ENCODE measurements around the gene GALNT17. TPM values are rescaled to one million over a fixed set of nuclear protein-coding genes. Genes with fewer than 3 reads are reported as not detected.

GALNT17 gene
- total RNA-seq, 2 donors from 2014 or later = not detected

DNA sequence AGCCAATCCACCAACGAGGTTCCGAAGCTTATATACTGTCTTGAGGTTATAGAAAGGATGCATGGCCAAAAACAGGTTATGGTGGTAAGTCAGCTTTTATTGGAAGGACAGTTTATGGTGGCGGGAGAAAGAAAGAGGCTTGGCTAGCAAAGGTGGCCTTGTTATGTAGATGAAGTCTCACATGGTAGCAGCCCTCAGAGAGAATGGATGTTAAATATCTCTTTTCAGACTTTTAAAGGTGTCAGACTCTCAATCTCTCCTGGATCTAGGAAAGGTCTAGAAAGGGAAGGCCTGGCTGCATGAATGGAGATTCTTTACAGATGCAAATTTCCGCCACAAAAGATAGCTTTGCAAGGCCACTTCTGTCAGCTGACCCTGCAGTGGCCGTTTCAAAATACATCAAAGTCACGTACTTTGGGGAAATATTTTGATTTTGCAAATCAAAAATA, 333.8 kb downstream of the GALNT17 start:
- H3K9me3 ChIP-seq (ENCODE audit: control insufficient read depth, low read length, poor library complexity, severe bottlenecking) = no peaks in the 10 kb centered on the region
- Mint-ChIP-seq H3K36me3 (ENCODE audit: low read depth) (no peaks in the 10 kb centered on the region), H3K4me3 (no peak overlapping the region), H3K4me1 (no peaks in the 10 kb centered on the region), H3K27me3 (no peaks in the 10 kb centered on the region), H3K27ac (no peak overlapping the region)
- ATAC-seq (no peak), DNase-seq (no peak)

DNA sequence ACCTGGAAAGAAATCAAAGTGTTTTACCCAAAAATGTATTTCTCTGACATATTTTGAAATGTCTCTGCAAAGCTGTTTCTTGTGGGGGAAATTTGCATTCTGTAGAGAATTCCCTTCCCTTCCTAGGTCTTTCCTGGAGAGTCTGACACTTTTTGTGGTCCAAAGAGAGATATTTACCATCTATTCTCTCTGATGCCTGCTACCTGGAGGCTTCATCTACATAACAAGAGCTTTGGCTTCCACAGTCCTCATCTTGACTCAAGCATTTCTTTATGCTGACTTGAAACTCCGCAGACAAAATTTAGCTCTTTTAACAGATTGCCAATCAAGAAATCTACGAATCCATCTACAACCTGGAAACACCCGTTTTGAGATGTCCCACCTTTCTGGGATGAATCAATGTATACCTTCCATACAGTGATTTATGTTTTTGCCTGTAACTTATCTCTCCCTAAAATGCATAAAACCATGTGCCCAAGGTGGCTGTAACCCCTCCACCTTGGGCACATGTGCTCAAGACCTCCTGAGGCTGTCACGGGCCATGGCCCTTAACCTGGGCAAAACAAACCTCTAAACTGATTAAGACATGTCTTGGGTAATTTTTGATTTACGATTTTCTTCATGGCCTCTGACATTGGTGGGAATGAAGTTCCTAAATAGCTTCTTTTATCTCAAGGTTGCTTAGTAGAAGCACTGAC, 334.7 kb downstream of the GALNT17 start:
- no peaks in the 10 kb centered on the region for H3K4me1 Mint-ChIP-seq
- H3K27ac Mint-ChIP-seq = no peak overlapping the region
- H3K36me3 Mint-ChIP-seq (ENCODE audit: low read depth) = no peaks in the 10 kb centered on the region
- DNase-seq (no peak), ATAC-seq (no peak)
- no peaks in the 10 kb centered on the region for H3K9me3 ChIP-seq (ENCODE audit: control insufficient read depth, low read length, poor library complexity, severe bottlenecking)
- H3K4me3 Mint-ChIP-seq = no peak overlapping the region
- no peaks in the 10 kb centered on the region for H3K27me3 Mint-ChIP-seq

DNA sequence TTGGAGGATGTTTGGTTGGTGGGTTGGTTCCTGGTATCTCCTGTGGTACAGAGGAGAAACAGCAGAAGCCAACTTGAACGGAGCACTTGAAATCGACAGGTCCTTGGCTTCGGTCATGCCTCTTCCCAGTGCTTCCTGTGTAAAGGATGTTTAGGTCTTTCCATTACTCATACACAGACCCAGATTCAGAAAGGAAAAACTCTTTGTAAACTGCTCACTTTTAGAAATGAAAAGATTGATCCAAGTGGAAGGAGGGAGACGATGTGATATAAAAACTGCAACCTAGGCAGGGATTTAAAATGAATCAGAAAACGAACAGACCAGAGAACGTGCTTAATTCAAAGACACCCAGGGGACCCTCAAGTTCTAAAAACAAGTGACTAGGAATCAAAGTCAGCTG, 338.4 kb downstream of the GALNT17 start:
- Mint-ChIP-seq H3K36me3 (ENCODE audit: low read depth) (no peaks in the 10 kb centered on the region), H3K4me3 (no peak overlapping the region), H3K4me1 (no peaks in the 10 kb centered on the region), H3K27me3 (no peaks in the 10 kb centered on the region), H3K27ac (no peak overlapping the region)
- DNase-seq (no peak), ATAC-seq (no peak)
- H3K9me3 ChIP-seq (ENCODE audit: control insufficient read depth, low read length, poor library complexity, severe bottlenecking) = no peaks in the 10 kb centered on the region

DNA sequence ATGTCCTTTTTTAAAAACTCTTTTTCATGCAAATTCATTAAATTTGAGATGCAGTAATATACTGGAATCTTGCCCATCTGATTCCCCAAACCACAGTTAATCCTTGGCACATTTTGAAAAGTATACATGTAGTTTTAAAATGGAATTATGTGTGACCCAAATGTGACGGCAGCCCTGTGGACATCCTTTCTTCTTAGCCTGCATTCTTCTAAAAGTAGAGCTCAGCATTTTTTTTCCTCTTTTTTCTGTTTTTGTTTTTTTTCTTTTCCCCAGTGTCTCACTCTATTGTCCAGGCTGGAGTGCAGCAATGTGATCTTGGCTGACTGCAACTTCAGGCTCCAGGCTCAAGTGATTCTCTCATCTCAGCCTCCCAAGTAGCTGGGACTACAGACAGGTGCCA, 338.9 kb downstream of the GALNT17 start:
- no peak for DNase-seq
- no peak overlapping the region for H3K27ac Mint-ChIP-seq
- no peak overlapping the region for H3K4me3 Mint-ChIP-seq
- no peaks in the 10 kb centered on the region for H3K9me3 ChIP-seq (ENCODE audit: control insufficient read depth, low read length, poor library complexity, severe bottlenecking)
- H3K27me3 Mint-ChIP-seq = no peaks in the 10 kb centered on the region
- no peak for ATAC-seq
- H3K4me1 Mint-ChIP-seq = no peaks in the 10 kb centered on the region
- no peaks in the 10 kb centered on the region for H3K36me3 Mint-ChIP-seq (ENCODE audit: low read depth)

DNA sequence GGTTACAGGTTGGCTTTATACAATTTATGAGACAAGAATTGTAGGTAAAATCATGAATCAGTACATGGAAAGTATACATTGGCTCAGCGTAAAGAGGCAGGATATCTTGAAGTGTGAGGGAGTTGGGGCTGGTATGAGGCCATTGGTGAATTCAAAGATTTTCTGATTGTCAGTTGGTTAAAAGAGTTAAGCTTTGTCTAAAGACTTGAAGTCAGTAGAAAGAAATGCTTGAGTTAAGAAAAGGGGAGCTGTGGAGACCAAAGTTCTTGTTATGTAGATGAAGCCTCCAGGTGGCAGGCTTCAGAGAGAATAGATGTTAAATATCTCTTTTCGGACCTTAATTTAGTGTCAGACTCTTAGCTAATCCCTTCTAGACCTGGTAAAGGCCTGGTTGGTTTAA, 341.0 kb downstream of the GALNT17 start:
- no peak overlapping the region for H3K4me3 Mint-ChIP-seq
- H3K4me1 Mint-ChIP-seq = no peaks in the 10 kb centered on the region
- no peak for DNase-seq
- H3K27ac Mint-ChIP-seq = no peak overlapping the region
- H3K9me3 ChIP-seq (ENCODE audit: control insufficient read depth, low read length, poor library complexity, severe bottlenecking) = no peaks in the 10 kb centered on the region
- no peak for ATAC-seq
- H3K27me3 Mint-ChIP-seq = no peaks in the 10 kb centered on the region
- no peaks in the 10 kb centered on the region for H3K36me3 Mint-ChIP-seq (ENCODE audit: low read depth)

DNA sequence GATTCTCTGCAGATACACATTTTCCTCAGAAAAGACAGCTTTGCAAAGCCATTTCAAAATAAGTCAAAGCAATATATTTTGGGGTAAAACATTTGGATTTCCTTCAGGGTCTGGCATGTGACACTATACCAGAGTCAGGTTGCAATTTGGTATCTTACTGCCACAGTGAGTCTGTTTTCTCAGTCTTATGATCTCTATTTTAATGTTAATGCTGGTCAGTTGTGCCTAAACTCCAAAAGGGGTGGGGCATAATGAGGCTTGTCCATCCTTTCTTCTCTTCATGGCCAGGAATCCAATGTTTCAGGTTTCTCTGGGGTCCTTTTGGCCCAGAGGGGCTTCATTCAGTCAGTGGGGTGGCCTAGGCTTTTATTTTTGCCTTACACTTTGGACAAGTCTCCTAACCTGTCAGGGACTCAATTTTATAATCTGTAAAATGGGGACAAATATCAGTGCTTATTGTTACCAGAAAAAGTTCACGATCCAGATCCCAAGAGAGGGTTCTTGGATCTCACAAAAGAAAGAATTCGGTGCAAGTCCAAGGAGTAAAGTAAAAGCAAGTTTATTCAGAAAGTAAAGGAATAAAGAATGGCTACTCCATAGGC, 341.5 kb downstream of the GALNT17 start:
- no peaks in the 10 kb centered on the region for H3K9me3 ChIP-seq (ENCODE audit: control insufficient read depth, low read length, poor library complexity, severe bottlenecking)
- Mint-ChIP-seq H3K36me3 (ENCODE audit: low read depth) (no peaks in the 10 kb centered on the region), H3K4me1 (no peaks in the 10 kb centered on the region), H3K27ac (no peak overlapping the region), H3K4me3 (no peak overlapping the region), H3K27me3 (no peaks in the 10 kb centered on the region)
- DNase-seq (no peak), ATAC-seq (no peak)

DNA sequence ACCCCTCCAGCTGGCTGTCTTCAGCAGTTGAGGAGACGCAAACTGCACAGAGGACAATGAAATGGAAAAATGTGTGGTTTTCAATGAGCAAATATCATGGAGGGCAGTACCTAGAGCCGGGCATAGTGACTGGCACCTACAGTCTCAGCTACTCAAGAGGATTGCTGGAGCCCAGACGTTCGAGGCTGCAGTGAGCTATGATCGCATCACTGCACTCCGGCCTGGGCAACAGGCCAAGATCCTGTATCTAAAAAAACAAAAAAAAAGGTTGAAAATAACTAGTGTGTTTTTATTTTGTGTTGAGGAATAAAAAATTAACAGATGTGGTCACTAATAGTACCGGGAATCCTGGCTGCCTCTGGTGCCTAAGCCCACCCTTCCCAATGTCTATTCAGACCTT, 345.5 kb downstream of the GALNT17 start:
- H3K27ac Mint-ChIP-seq = no peak overlapping the region
- no peaks in the 10 kb centered on the region for H3K27me3 Mint-ChIP-seq
- no peak overlapping the region for H3K4me3 Mint-ChIP-seq
- H3K9me3 ChIP-seq (ENCODE audit: control insufficient read depth, low read length, poor library complexity, severe bottlenecking) = no peaks in the 10 kb centered on the region
- no peak for ATAC-seq
- H3K4me1 Mint-ChIP-seq = no peaks in the 10 kb centered on the region
- no peaks in the 10 kb centered on the region for H3K36me3 Mint-ChIP-seq (ENCODE audit: low read depth)
- no peak for DNase-seq

DNA sequence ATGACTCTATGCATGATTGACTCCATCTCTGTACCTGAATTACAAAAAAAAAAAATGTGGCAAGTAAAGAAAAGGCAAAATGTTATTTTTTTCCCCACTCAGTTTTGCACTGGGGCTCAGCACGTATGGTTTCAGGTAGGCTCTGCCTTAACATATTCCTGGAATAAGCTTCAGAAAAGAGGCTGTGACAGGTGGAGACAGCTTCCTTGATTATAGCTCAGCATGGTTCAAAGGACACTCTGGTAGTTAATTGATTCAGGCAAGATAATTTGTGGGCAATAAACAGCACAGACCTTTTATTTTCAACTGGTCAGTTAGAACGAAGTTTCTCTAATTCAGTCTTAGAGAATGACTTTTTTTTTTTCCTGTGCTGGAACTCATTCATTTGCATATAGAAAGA, 347.3 kb downstream of the GALNT17 start:
- H3K4me3 Mint-ChIP-seq = no peak overlapping the region
- ATAC-seq (no peak), DNase-seq (no peak)
- no peaks in the 10 kb centered on the region for H3K36me3 Mint-ChIP-seq (ENCODE audit: low read depth)
- no peaks in the 10 kb centered on the region for H3K9me3 ChIP-seq (ENCODE audit: control insufficient read depth, low read length, poor library complexity, severe bottlenecking)
- no peaks in the 10 kb centered on the region for H3K4me1 Mint-ChIP-seq
- H3K27me3 Mint-ChIP-seq = no peaks in the 10 kb centered on the region
- H3K27ac Mint-ChIP-seq = no peak overlapping the region

DNA sequence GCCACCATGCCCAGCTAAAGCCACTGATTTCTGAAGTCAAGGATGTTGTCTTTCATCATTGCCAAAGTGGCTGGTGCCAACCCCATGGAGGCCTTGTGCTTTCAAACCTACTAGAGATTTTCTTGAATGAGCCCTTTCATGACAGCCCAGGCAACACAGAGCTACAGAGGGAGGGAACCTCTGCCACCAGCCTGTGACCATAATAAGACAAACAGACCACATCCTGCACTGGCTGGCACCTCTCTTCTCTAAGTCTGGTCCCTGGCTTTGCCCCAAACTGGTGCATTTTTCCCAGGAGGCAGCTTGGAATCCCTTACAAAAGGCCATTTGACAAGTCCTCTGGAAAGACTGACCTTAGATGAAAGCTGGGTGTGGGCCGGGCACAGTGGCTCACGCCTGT, 348.8 kb downstream of the GALNT17 start:
- ATAC-seq (no peak), DNase-seq (no peak)
- Mint-ChIP-seq H3K4me1 (no peaks in the 10 kb centered on the region), H3K36me3 (ENCODE audit: low read depth) (no peaks in the 10 kb centered on the region), H3K27ac (no peak overlapping the region), H3K4me3 (no peak overlapping the region), H3K27me3 (no peaks in the 10 kb centered on the region)
- no peaks in the 10 kb centered on the region for H3K9me3 ChIP-seq (ENCODE audit: control insufficient read depth, low read length, poor library complexity, severe bottlenecking)

DNA sequence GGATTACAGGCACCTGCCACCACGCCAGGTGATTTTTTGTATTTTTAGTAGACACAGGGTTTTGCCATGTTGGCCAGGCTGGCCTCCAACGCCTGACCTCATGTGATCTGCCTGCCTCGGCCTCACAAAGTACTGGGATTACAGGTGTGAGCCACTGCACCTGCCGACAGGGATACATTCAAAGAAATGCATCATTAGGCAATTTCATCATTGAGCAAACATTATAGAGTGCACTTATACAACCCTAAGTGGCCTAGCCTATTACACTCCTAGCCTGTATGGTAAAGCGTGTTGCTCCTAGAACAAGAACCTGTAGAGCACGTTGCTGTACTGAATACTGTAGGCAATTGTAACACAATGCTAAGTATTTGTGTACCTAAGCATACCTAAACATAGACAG, 350.3 kb downstream of the GALNT17 start:
- H3K4me3 Mint-ChIP-seq = no peak overlapping the region
- DNase-seq = no peak
- H3K9me3 ChIP-seq (ENCODE audit: control insufficient read depth, low read length, poor library complexity, severe bottlenecking) = no peaks in the 10 kb centered on the region
- H3K27me3 Mint-ChIP-seq = no peaks in the 10 kb centered on the region
- no peak overlapping the region for H3K27ac Mint-ChIP-seq
- H3K36me3 Mint-ChIP-seq (ENCODE audit: low read depth) = no peaks in the 10 kb centered on the region
- no peak for ATAC-seq
- no peaks in the 10 kb centered on the region for H3K4me1 Mint-ChIP-seq

DNA sequence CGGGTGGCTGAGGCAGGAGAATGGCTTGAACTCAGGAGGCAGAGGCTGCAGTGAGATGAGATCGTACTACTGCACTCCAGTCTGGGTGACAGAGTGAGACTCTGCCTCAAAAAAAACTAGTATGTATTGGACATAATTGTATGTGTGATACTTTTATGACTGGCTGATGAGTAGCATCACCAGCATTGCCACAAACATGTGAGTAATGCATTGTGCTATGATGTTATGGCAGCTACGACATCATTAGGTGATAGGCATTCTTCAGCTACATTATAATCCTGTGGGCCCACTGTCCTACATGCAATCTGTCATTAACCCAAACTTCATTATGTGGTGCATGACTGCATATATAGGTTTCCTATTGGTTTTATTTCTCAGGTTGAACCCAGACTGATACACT, 352.4 kb downstream of the GALNT17 start:
- no peak overlapping the region for H3K27ac Mint-ChIP-seq
- H3K4me3 Mint-ChIP-seq = no peak overlapping the region
- no peaks in the 10 kb centered on the region for H3K4me1 Mint-ChIP-seq
- ATAC-seq (no peak), DNase-seq (no peak)
- no peaks in the 10 kb centered on the region for H3K9me3 ChIP-seq (ENCODE audit: control insufficient read depth, low read length, poor library complexity, severe bottlenecking)
- H3K36me3 Mint-ChIP-seq (ENCODE audit: low read depth) = no peaks in the 10 kb centered on the region
- no peaks in the 10 kb centered on the region for H3K27me3 Mint-ChIP-seq

DNA sequence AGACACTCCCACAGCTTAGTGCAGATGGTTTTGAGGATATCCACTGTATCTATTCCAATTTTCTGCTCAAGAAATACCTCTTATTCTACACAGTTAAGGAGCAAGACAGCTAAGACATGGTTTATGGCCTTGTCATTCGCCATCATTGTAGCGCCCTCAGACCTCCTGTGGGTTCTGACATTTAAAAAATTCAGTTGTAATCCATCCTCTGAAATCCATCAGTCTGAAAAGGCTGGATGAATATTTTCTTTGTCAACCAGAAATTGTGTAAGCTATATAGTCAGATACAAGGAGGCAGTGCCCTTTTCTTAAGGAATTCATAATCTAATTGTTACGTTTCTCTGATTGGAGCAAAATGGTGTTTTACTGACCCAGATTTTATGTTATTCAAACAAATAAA, 353.6 kb downstream of the GALNT17 start:
- H3K4me3 Mint-ChIP-seq = no peak overlapping the region
- H3K4me1 Mint-ChIP-seq = no peaks in the 10 kb centered on the region
- no peak overlapping the region for H3K27ac Mint-ChIP-seq
- no peaks in the 10 kb centered on the region for H3K27me3 Mint-ChIP-seq
- no peak for DNase-seq
- no peaks in the 10 kb centered on the region for H3K36me3 Mint-ChIP-seq (ENCODE audit: low read depth)
- no peaks in the 10 kb centered on the region for H3K9me3 ChIP-seq (ENCODE audit: control insufficient read depth, low read length, poor library complexity, severe bottlenecking)
- no peak for ATAC-seq

DNA sequence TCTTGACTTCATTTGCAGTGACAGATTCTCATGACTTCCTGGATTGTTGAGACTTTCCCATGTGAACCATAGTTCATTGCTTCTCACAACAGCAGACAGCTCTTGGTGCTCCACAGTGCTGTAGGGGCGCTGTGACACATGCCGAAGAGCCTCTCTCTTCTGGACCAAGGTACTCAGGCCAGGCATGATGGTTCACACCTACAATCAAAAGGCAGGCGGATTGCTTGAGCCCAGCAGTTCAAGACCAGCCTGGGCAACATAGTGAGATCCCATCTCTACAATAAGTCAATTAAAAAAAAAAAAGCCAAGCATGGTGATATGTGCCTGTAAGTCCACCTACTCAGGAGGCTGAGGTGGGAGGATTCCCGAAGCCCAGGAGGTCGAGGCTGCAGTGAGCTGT, 354.5 kb downstream of the GALNT17 start:
- Mint-ChIP-seq H3K4me3 (no peak overlapping the region), H3K27ac (no peak overlapping the region), H3K4me1 (no peaks in the 10 kb centered on the region), H3K36me3 (ENCODE audit: low read depth) (no peaks in the 10 kb centered on the region), H3K27me3 (no peaks in the 10 kb centered on the region)
- DNase-seq (no peak), ATAC-seq (no peak)
- H3K9me3 ChIP-seq (ENCODE audit: control insufficient read depth, low read length, poor library complexity, severe bottlenecking) = no peaks in the 10 kb centered on the region
